ENCODE data around the gene TATDN2. TPM values are rescaled to one million over a fixed set of nuclear protein-coding genes. Genes with fewer than 3 reads are reported as not detected.

TATDN2 gene, protein sequence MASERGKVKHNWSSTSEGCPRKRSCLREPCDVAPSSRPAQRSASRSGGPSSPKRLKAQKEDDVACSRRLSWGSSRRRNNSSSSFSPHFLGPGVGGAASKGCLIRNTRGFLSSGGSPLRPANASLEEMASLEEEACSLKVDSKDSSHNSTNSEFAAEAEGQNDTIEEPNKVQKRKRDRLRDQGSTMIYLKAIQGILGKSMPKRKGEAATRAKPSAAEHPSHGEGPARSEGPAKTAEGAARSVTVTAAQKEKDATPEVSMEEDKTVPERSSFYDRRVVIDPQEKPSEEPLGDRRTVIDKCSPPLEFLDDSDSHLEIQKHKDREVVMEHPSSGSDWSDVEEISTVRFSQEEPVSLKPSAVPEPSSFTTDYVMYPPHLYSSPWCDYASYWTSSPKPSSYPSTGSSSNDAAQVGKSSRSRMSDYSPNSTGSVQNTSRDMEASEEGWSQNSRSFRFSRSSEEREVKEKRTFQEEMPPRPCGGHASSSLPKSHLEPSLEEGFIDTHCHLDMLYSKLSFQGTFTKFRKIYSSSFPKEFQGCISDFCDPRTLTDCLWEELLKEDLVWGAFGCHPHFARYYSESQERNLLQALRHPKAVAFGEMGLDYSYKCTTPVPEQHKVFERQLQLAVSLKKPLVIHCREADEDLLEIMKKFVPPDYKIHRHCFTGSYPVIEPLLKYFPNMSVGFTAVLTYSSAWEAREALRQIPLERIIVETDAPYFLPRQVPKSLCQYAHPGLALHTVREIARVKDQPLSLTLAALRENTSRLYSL
- polyA plus RNA-seq (2013, experiment 1 of 2) = 17.8 TPM
- polyA plus RNA-seq (2013, experiment 2 of 2) = 17.5 TPM

DNA sequence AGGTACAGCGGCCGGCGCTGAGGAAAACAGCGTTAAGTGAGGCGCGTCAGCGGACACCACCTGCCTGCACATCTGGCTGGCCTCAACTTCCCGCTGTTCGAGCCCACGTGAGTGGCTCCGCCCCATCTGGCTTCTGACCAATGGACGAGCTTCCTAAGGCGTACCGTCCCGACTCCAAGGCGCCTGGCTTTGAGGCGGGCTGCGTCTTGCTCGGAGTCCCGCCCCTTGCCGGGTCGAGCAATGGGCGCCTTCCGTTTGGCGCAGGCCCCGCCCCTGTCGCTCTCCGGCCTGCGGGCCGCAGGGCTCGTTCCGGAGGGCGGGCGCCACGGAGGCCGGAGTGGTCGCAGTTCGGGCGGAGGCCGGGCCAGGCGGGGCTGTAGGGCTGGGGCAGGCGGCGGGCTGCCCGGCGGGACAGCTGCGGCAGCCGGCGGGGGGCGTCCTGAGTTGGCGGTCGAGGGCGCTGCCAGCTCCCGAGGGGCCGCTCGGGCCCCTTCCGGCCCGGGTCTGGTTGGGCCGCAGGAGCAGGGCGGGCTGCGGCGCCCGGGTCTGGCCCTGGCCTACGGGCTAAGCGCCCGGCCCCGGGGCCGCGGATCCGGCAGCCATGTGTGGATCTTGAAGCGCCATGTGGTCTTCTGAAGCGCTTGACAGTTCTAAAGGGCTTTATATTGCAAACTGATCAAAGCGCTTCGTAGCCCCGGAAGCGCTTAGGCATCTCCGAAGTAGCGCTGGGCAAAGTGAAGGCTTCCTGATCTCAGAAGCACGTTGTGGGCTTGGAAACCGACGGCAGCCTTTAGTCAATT, at the start of gene TATDN2:
Gene TATDN2 (plus strand): TSS at position 276 of the 800 bp plus-strand sequence. CDS start 742 bp downstream, outside the sequence.
- Histone ChIP-seq H3K4me3 (ENCODE audit: insufficient read depth in 1 of 2, low read depth in 1 of 2, low read length in 2 of 2) (peak within 1 kb of the TSS; percentile 73 to 96), H3K4ac (ENCODE audit: low read depth in 1 of 2, low read length in 2 of 2) (peak within 1 kb of the TSS; percentile 24 to 86)
- under 1% methylated on average over 72 of the region's 80 CpGs for whole genome bisulfite sequencing

DNA sequence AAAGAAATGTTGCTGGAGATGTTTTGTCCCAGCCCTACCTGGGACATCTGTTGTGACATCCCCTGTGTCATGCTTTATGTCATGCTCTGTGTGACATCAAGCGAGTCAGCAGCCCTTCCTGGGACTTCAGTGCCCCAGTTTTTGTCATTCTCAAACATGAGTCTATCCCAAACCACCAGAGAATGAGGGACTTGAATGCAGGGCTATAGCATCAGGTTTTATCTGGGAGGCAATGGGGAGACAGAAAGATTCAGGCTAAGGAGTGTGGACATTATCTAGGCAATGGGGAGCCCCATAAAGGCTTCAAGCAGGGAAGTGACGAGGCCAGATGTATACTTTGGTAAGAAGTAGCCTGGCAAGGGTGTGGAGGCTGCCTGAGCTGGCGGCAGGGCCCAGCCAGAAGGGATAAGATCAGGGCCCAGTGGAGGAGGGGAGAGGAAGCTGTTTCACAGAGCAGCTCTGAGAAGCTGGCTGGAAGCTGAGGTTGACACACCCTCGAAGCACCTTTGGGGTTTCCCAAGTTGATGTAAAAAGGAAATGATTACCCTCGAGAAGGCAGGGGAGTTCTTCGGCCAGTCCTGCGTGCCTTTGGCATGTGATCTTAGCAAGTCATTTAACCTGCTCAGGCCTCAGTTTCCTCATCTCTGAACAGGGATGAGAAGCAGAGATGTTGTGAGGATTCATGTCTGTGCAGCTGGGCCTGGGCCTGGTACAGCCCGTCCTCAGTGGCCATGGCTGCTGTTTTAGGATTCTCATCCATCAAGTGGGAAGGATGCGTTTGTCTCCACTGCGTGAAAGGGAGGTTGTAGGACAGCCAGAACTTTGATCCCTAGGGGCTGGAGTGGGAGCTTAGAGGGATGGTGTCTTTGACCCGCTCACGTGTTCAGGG, 49.3 kb upstream of the TATDN2 start:
- Histone ChIP-seq H3K23ac (ENCODE audit: low read length in 2 of 2) (no peak overlapping the region), H3K36me3 (ENCODE audit: control insufficient read depth in 1 of 2, insufficient read depth in 2 of 2, low read depth in 1 of 2, low read length in 2 of 2) (peaks cover 7 to 31% of the 10 kb centered on the region in 2 experiments), H2BK12ac (ENCODE audit: low read length in 2 of 2) (no peak overlapping the region), H2BK15ac (ENCODE audit: low read depth, poor library complexity, severe bottlenecking) (no peak overlapping the region), H2AK5ac (ENCODE audit: low read length, severe bottlenecking) (peak overlapping the region; percentile 81), H2AFZ (ENCODE audit: low read depth, low read length) (peak overlapping the region; percentile 18), H3K4me3 (ENCODE audit: insufficient read depth in 1 of 2, low read depth in 1 of 2, low read length in 2 of 2) (no peak overlapping the region), H3K14ac (ENCODE audit: low read length in 2 of 2) (no peak overlapping the region), H3K27me3 (ENCODE audit: control insufficient read depth in 1 of 2, insufficient read depth in 1 of 2, low read length in 2 of 2) (no peaks in the 10 kb centered on the region), H3K79me1 (replicated peaks; ENCODE audit: low read length, poor library complexity, severe bottlenecking) (peaks cover 12% of the 10 kb centered on the region), H3K4me1 (ENCODE audit: control insufficient read depth, insufficient read depth, low read depth, low read length) (peaks cover 31% of the 10 kb centered on the region), H3K4ac (ENCODE audit: low read depth in 1 of 2, low read length in 2 of 2) (peak overlapping the region in 1 of 2 experiments; percentile 6), H2BK5ac (ENCODE audit: low read depth, low read length, poor library complexity, severe bottlenecking) (no peak overlapping the region), H2BK120ac (ENCODE audit: low read depth, low read length) (no peak overlapping the region), H3K9me3 (ENCODE audit: control insufficient read depth, low read length) (no peaks in the 10 kb centered on the region), H4K91ac (ENCODE audit: low read length) (no peak overlapping the region), H3K9ac (ENCODE audit: low read length) (peak overlapping the region; percentile 61), H3K4me2 (ENCODE audit: low read length, poor library complexity, severe bottlenecking) (no peak overlapping the region), H3K18ac (ENCODE audit: low read depth in 1 of 2, low read length in 2 of 2) (peak overlapping the region in 1 of 2 experiments; percentile 34), H4K8ac (ENCODE audit: low read length) (no peak overlapping the region), H3K27ac (ENCODE audit: low read length, poor library complexity, severe bottlenecking) (peak overlapping the region; percentile 3)
- WGBS = 82% methylated on average over 10 of the region's 12 CpGs
- DNase-seq = peak; percentile 61

More for the DNA sequence above, at the start of gene TATDN2:
- Histone ChIP-seq H3K4me2 (ENCODE audit: low read length, poor library complexity, severe bottlenecking) (peak within 1 kb of the TSS; percentile 86), H2BK120ac (ENCODE audit: low read depth, low read length) (peak within 1 kb of the TSS; percentile 68), H3K4me1 (ENCODE audit: control insufficient read depth, insufficient read depth, low read depth, low read length) (peaks cover 10% of the 10 kb centered on the region), H3K27me3 (ENCODE audit: control insufficient read depth in 1 of 2, insufficient read depth in 1 of 2, low read length in 2 of 2) (no peaks in the 10 kb centered on the region), H3K36me3 (ENCODE audit: control insufficient read depth in 1 of 2, insufficient read depth in 2 of 2, low read depth in 1 of 2, low read length in 2 of 2) (peaks cover 11 to 46% of the 10 kb centered on the region in 2 experiments), H3K79me1 (replicated peaks; ENCODE audit: low read length, poor library complexity, severe bottlenecking) (peaks cover 8% of the 10 kb centered on the region), H2BK15ac (ENCODE audit: low read depth, poor library complexity, severe bottlenecking) (peak within 1 kb of the TSS; percentile 68), H3K14ac (ENCODE audit: low read length in 2 of 2) (peak within 1 kb of the TSS in 1 of 2 experiments; percentile 98), H3K9me3 (ENCODE audit: control insufficient read depth, low read length) (peaks cover 27% of the 10 kb centered on the region), H3K23ac (ENCODE audit: low read length in 2 of 2) (peak within 1 kb of the TSS in 1 of 2 experiments; percentile 42), H3K18ac (ENCODE audit: low read depth in 1 of 2, low read length in 2 of 2) (peak within 1 kb of the TSS; percentile 81 to 84), H2AFZ (ENCODE audit: low read depth, low read length) (peak within 1 kb of the TSS; percentile 72), H4K8ac (ENCODE audit: low read length) (peak within 1 kb of the TSS; percentile 81), H2BK12ac (ENCODE audit: low read length in 2 of 2) (peak within 1 kb of the TSS in 1 of 2 experiments; percentile 54), H2BK5ac (ENCODE audit: low read depth, low read length, poor library complexity, severe bottlenecking) (no peak within 1 kb of the TSS), H4K91ac (ENCODE audit: low read length) (peak within 1 kb of the TSS; percentile 34), H3K27ac (ENCODE audit: low read length, poor library complexity, severe bottlenecking) (peak within 1 kb of the TSS; percentile 25), H2AK5ac (ENCODE audit: low read length, severe bottlenecking) (no peak within 1 kb of the TSS), H3K9ac (ENCODE audit: low read length) (peak within 1 kb of the TSS; percentile 96)
- peak; percentile 95 for DNase-seq

DNA sequence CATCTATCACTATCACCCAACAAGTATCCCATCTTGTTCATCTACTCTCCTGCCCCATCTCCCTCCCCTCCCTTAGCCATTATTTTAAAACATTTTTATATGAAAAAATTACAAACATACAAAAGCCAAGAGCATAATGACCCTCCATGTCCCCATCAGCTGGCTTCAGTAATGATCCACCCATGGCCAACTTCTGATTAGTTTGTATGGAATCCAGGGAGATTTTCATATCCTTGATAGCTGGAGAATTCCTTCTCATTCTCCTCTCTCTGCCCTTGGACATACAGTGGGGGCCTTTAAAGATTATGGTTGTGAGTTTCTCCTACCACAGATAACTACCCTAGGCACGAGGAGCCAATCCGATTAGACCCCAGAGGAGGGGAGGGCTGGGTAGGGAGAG, 43.3 kb upstream of the TATDN2 start:
- Histone ChIP-seq H2BK15ac (ENCODE audit: low read depth, poor library complexity, severe bottlenecking) (no peak overlapping the region), H3K4me2 (ENCODE audit: low read length, poor library complexity, severe bottlenecking) (no peak overlapping the region), H3K23ac (ENCODE audit: low read length in 2 of 2) (no peak overlapping the region), H3K27me3 (ENCODE audit: control insufficient read depth in 1 of 2, insufficient read depth in 1 of 2, low read length in 2 of 2) (no peaks in the 10 kb centered on the region), H2AFZ (ENCODE audit: low read depth, low read length) (no peak overlapping the region), H2BK12ac (ENCODE audit: low read length in 2 of 2) (peak overlapping the region in 1 of 2 experiments; percentile 72), H2BK120ac (ENCODE audit: low read depth, low read length) (no peak overlapping the region), H3K4me1 (ENCODE audit: control insufficient read depth, insufficient read depth, low read depth, low read length) (peaks cover 16% of the 10 kb centered on the region), H4K8ac (ENCODE audit: low read length) (peak overlapping the region; percentile 70), H3K9me3 (ENCODE audit: control insufficient read depth, low read length) (no peaks in the 10 kb centered on the region), H3K27ac (ENCODE audit: low read length, poor library complexity, severe bottlenecking) (peak overlapping the region; percentile 76), H2AK5ac (ENCODE audit: low read length, severe bottlenecking) (peak overlapping the region; percentile 68), H3K4me3 (ENCODE audit: insufficient read depth in 1 of 2, low read depth in 1 of 2, low read length in 2 of 2) (no peak overlapping the region), H2BK5ac (ENCODE audit: low read depth, low read length, poor library complexity, severe bottlenecking) (peak overlapping the region; percentile 77), H4K91ac (ENCODE audit: low read length) (no peak overlapping the region), H3K4ac (ENCODE audit: low read depth in 1 of 2, low read length in 2 of 2) (no peak overlapping the region), H3K79me1 (replicated peaks; ENCODE audit: low read length, poor library complexity, severe bottlenecking) (peaks cover 10% of the 10 kb centered on the region), H3K14ac (ENCODE audit: low read length in 2 of 2) (no peak overlapping the region), H3K18ac (ENCODE audit: low read depth in 1 of 2, low read length in 2 of 2) (peak overlapping the region in 1 of 2 experiments; percentile 81), H3K9ac (ENCODE audit: low read length) (peak overlapping the region; percentile 87), H3K36me3 (ENCODE audit: control insufficient read depth in 1 of 2, insufficient read depth in 2 of 2, low read depth in 1 of 2, low read length in 2 of 2) (peaks cover 14 to 51% of the 10 kb centered on the region in 2 experiments)
- no CpG with 5 or more reads among the region's 2 CpGs for WGBS
- no peak for DNase-seq
